GM12878 (cell line): Measurements from ENCODE around the gene SENP8. TPM values are rescaled to one million over a fixed set of nuclear protein-coding genes. Genes with fewer than 3 reads are reported as not detected.
A peak's percentile ranks its signal among the peaks of the same experiment; 100 is the strongest.

Source experiments
- ATAC-seq: fragments of 200-7000 bp; cut with Tn5 transposase; 3 replicates; pipeline ENCODE4 v1.9.1; 2020; ENCODE audit warnings: mild to moderate bottlenecking, moderate library complexity
- Bru-seq: library from RNA; stranded (reverse); fragments of 400-500 nt; gene quantifications from one replicate; lab custom pipeline; 2021; lab: Mats Ljungman, UMichigan
- BruChase-seq, 2 experiments: library from RNA; stranded (reverse); fragments of 400-500 nt; gene quantifications; one replicate each; lab custom pipeline; 2021; lab: Mats Ljungman, UMichigan
- BruUV-seq: library from RNA; stranded (reverse); fragments of 400-500 nt; replicated peaks from 2 replicates; lab custom pipeline; 2021; lab: Mats Ljungman, UMichigan
- CTCF ChIA-PET: fragments of 300-600 bp; sonication (Branson Sonifier 250); formaldehyde crosslinking; extraction: SDS; loops from one replicate; lab custom pipeline; 2021; ENCODE audit warnings: inconsistent platforms; lab: Yijun Ruan, JAX
- POLR2A ChIA-PET: fragments of 350-600 bp; formaldehyde crosslinking; extraction: SDS; loops from one replicate; lab custom pipeline; 2021; ENCODE audit warnings: inconsistent platforms; lab: Charles Lee
- RAD21 ChIA-PET: fragments of 300-600 bp; sonication (Branson Sonifier 250); formaldehyde crosslinking; loops from one replicate; lab custom pipeline; 2023; ENCODE audit warnings: antibody characterized with exemption; ENCODE audit not compliant: unreplicated experiment; lab: Charles Lee
- SMC1A ChIA-PET: fragments of 300-600 bp; sonication (Branson Sonifier 250); formaldehyde crosslinking; loops from one replicate; lab custom pipeline; 2023; ENCODE audit not compliant: unreplicated experiment, uncharacterized antibody; lab: Charles Lee
- DNase-seq: peaks from one replicate; pipeline ENCODE4 v3.0.0-alpha.2; 2011; ENCODE audit warnings: low read depth, low spot score
- FAIRE-seq: peaks from 3 replicates; lab custom pipeline; 2011; peaks lifted over from hg19 to GRCh38; lab: Jason Lieb, UNC
- H2AFZ ChIP-seq: 2 replicates; pipeline ENCODE4 v1.6.0; 2011; ENCODE audit warnings: low read depth, low read length, control low read depth; ENCODE audit not compliant: control insufficient read depth
- H3K27ac ChIP-seq: 2 replicates; pipeline ENCODE4 v1.5.1; 2011; ENCODE audit warnings: control low read depth; ENCODE audit not compliant: control insufficient read depth, insufficient read depth
- H3K27me3 ChIP-seq, 2 experiments: replicated peaks in 1 of 2; 2 replicates each; pipeline versions ENCODE4 v1.6.0 to v1.6.1; 2011; ENCODE audit warnings: low read length in 1 of 2; ENCODE audit not compliant: control insufficient read depth in 2 of 2, insufficient read depth in 2 of 2
- H3K36me3 ChIP-seq, 2 experiments: 2 replicates each; pipeline ENCODE4 v1.5.1; 2011; ENCODE audit warnings: low read length in 1 of 2; ENCODE audit not compliant: control insufficient read depth in 2 of 2, insufficient read depth in 2 of 2
- H3K4me1 ChIP-seq: 2 replicates; pipeline ENCODE4 v1.6.1; 2011; ENCODE audit warnings: mild to moderate bottlenecking, low read length, moderate library complexity, mixed read lengths; ENCODE audit not compliant: control insufficient read depth, insufficient read depth
- H3K4me2 ChIP-seq: 2 replicates; pipeline ENCODE4 v1.6.0; 2011; ENCODE audit warnings: control low read depth; ENCODE audit not compliant: control insufficient read depth, insufficient read depth
- H3K4me3 ChIP-seq: fragments of 200-600 bp; sonication (generic); 2 replicates; pipeline ENCODE4 v1.5.1; 2016
- H3K79me2 ChIP-seq: 2 replicates; pipeline ENCODE4 v1.6.0; 2011; ENCODE audit warnings: low read length; ENCODE audit not compliant: control insufficient read depth, insufficient read depth
- H3K9ac ChIP-seq: 2 replicates; pipeline ENCODE4 v1.8.0; 2011; ENCODE audit warnings: low read length, control low read depth, mixed read lengths; ENCODE audit not compliant: control insufficient read depth, insufficient read depth
- H3K9me3 ChIP-seq: replicated peaks from 3 replicates; pipeline ENCODE4 v1.5.1; 2011; ENCODE audit warnings: mild to moderate bottlenecking, low read length; ENCODE audit not compliant: control insufficient read depth, insufficient read depth
- H4K20me1 ChIP-seq: 2 replicates; pipeline ENCODE4 v1.6.0; 2011; ENCODE audit not compliant: control insufficient read depth, insufficient read depth
- HDGF ChIP-seq: fragments of 450-650 bp; IDR thresholded peaks from 2 replicates; pipeline ENCODE4 v1.6.1; 2016; ENCODE audit warnings: antibody characterized with exemption
- MXI1 ChIP-seq: fragments of 150-350 bp; IDR thresholded peaks from 2 replicates; pipeline ENCODE4 v1.6.1; 2011; ENCODE audit warnings: low read depth, mild to moderate bottlenecking, inconsistent platforms, low read length, improper control_type of control experiment
- NR2C1 ChIP-seq: fragments of 450-650 bp; IDR thresholded peaks from 2 replicates; pipeline ENCODE4 v1.6.1; 2017; ENCODE audit warnings: antibody characterized with exemption, mild to moderate bottlenecking, moderate library complexity
- PAX5 ChIP-seq: IDR thresholded peaks from 2 replicates; pipeline ENCODE4 v1.6.1; 2011; ENCODE audit warnings: low read depth, low read length, borderline replicate concordance
- PML ChIP-seq: IDR thresholded peaks from 2 replicates; pipeline ENCODE4 v1.6.1; 2012; ENCODE audit warnings: low read length, inconsistent platforms
- POLR2A ChIP-seq: IDR thresholded peaks from 2 replicates; pipeline ENCODE4 v1.6.1; 2011; ENCODE audit warnings: low read depth, mild to moderate bottlenecking, low read length
- RAD51 ChIP-seq: fragments of 450-650 bp; IDR thresholded peaks from 2 replicates; pipeline ENCODE4 v1.6.1; 2016; ENCODE audit warnings: moderate library complexity, mild to moderate bottlenecking, inconsistent platforms
- RELA ChIP-seq: fragments of 450-650 bp; IDR thresholded peaks from 2 replicates; pipeline ENCODE4 v1.8.0; 2014; ENCODE audit warnings: borderline replicate concordance; ENCODE audit not compliant: partially characterized antibody
- SMAD5 ChIP-seq: IDR thresholded peaks from 2 replicates; pipeline ENCODE4 v1.6.1; 2016; ENCODE audit warnings: antibody characterized with exemption, low read depth
- SP1 ChIP-seq: IDR thresholded peaks from one replicate; pipeline ENCODE4 v1.6.1; 2011; ENCODE audit warnings: low read depth, low read length
- TAF1 ChIP-seq: IDR thresholded peaks from 2 replicates; pipeline ENCODE4 v1.6.1; 2011; ENCODE audit warnings: mild to moderate bottlenecking, low read depth, low read length, borderline replicate concordance
- WGBS: methylation state at CpG from one replicate; pipeline ENCODE4 v1.1.6; 2016; ENCODE audit warnings: low lambda C conversion rate; ENCODE audit not compliant: insufficient replicate concordance, insufficient coverage; ENCODE audit errors: missing lambda C conversion rate; 5-methylcytosine and 5-hydroxymethylcytosine counted together
- in situ Hi-C: fragments of 300-500 bp; cut with MboI; formaldehyde crosslinking; loops from 9 replicates; pipeline ENCODE4 v1.14.3; 2018; ENCODE audit warnings: mixed read lengths
- intact Hi-C: fragments of 100-400 bp; cut with micrococcal nuclease; formaldehyde crosslinking; loops from one replicate; pipeline ENCODE4 v1.14.2; 2022; ENCODE audit not compliant: unreplicated experiment
- long read RNA-seq, 2 experiments: library from polyadenylated mRNA; unstranded; transcript quantifications; one replicate each; pipeline ENCODE4 v2.0.0, GENCODE V29; 2019 to 2020
- polyA minus RNA-seq, 3 experiments: library from RNA; depleted of rRNA, polyadenylated mRNA; stranded (reverse); fragments of >200 nt; gene quantifications; 2 replicates each; pipeline ENCODE4 v1.2.3, GENCODE V29; 2011
- polyA plus RNA-seq, 11 experiments: library from polyadenylated mRNA; depleted of rRNA in 4 of 11; unstranded in 6 of 11; stranded (reverse) in 5 of 11; fragments of >200 nt; fragmentation: Nextera tagmentation in 4 of 11; fragmentation: Illumina TruSeq in 1 of 11; extraction: Ambion mirVana in 4 of 11; extraction: Trizol in 1 of 11; gene quantifications; 1 replicate in 1 of 11; 2 replicates in 10 of 11; pipeline versions ENCODE4 v1.2.1 to v1.2.3, GENCODE V29; 2011 to 2016; ENCODE audit warnings: inconsistent platforms in 2 of 11, missing spikeins in 2 of 11, low read depth in 1 of 11
- total RNA-seq, 4 experiments: library from RNA; depleted of rRNA in 3 of 4; stranded (reverse); fragments of >200 nt in 3 of 4; fragmentation: Illumina TruSeq in 1 of 4; extraction: Trizol in 1 of 4; gene quantifications; 2 replicates each; pipeline versions ENCODE4 v1.2.1 to v1.2.3, GENCODE V29; 2013 to 2021
- TF ChIP-seq, protein P1 (sequence below): fragments of 450-650 bp; conservative IDR thresholded peaks from 2 replicates; pipeline ENCODE4 v1.6.1; 2017; ENCODE audit warnings: mild to moderate bottlenecking, moderate library complexity
- TF ChIP-seq, protein P2 (sequence below): IDR thresholded peaks from 2 replicates; pipeline ENCODE4 v1.6.1; 2011; ENCODE audit warnings: low read depth, low read length, improper control_type of control experiment, borderline replicate concordance
- TF ChIP-seq, protein P3 (sequence below): IDR thresholded peaks from 2 replicates; pipeline ENCODE4 v1.6.1; 2011; ENCODE audit warnings: low read depth, mild to moderate bottlenecking, low read length, moderate library complexity, borderline replicate concordance; ENCODE audit errors: extremely low read depth

Gene SENP8
- total RNA-seq (2013; cell fraction: nucleolus; rRNA removed): 3.1 and 3.5 TPM in 2 replicates
- total RNA-seq (2014; rRNA removed): 1.5 and 2.0 TPM in 2 replicates
- total RNA-seq (2014; rRNA removed; fragmentation: Illumina TruSeq; extraction: Trizol): 1.3 TPM in 2 replicates
- total RNA-seq (2021): 1.8 and 2.4 TPM in 2 replicates
- polyA plus RNA-seq (2011; ENCODE audit: low read depth): 1.6 TPM
- polyA plus RNA-seq (2011; rRNA removed): 5.2 and 5.6 TPM in 2 replicates
- polyA plus RNA-seq (2011; cell fraction: cytosol; rRNA removed): 2.5 and 3.3 TPM in 2 replicates
- 1.1 and 2.8 TPM in 2 replicates for polyA plus RNA-seq (2011; cell fraction: nucleus; rRNA removed)
- 1.2 and 2.6 TPM in 2 replicates for polyA plus RNA-seq (2012)
- 2.1 and 2.2 TPM in 2 replicates for polyA plus RNA-seq (2014; fragmentation: Illumina TruSeq; extraction: Trizol)
- 1 to 10 TPM; 2.2 to 4.0 TPM for polyA plus RNA-seq (2014; fragmentation: Nextera tagmentation; extraction: Ambion mirVana)
- polyA plus RNA-seq (2014; rRNA removed): 0.87 and 1.3 TPM in 2 replicates
- polyA plus RNA-seq (2016; fragmentation: Nextera tagmentation; extraction: Ambion mirVana): 1 to 10 TPM; 3.7 to 4.2 TPM
- polyA minus RNA-seq (2011; rRNA and poly(A)+ RNA removed): 9.1 and 12.0 TPM in 2 replicates
- polyA minus RNA-seq (2011; cell fraction: cytosol; rRNA and poly(A)+ RNA removed): 4.2 and 6.0 TPM in 2 replicates
- polyA minus RNA-seq (2011; cell fraction: nucleus; rRNA and poly(A)+ RNA removed): 0.85 and 1.4 TPM in 2 replicates
- Bru-seq, nascent RNA: percentile 48 among the genes with signal in this experiment
- percentile 34 among the genes with signal in this experiment for BruChase-seq, experiment 1, labeled RNA remaining after a 6-hour chase
- BruChase-seq, experiment 2, labeled RNA remaining after a 2-hour chase: percentile 40 among the genes with signal in this experiment
- long read RNA-seq, experiment 1, full-length matches to known transcripts: 3 of 3 reads
- long read RNA-seq, experiment 1, partial matches to known transcripts: 0 of 3 reads
- long read RNA-seq, experiment 1, other reads (novel, unspliced or antisense): 0 of 3 reads
- long read RNA-seq, experiment 2, full-length matches to known transcripts: 15 of 16 reads
- long read RNA-seq, experiment 2, partial matches to known transcripts: 0 of 16 reads
- long read RNA-seq, experiment 2, other reads (novel, unspliced or antisense): 1 of 16 reads

DNA sequence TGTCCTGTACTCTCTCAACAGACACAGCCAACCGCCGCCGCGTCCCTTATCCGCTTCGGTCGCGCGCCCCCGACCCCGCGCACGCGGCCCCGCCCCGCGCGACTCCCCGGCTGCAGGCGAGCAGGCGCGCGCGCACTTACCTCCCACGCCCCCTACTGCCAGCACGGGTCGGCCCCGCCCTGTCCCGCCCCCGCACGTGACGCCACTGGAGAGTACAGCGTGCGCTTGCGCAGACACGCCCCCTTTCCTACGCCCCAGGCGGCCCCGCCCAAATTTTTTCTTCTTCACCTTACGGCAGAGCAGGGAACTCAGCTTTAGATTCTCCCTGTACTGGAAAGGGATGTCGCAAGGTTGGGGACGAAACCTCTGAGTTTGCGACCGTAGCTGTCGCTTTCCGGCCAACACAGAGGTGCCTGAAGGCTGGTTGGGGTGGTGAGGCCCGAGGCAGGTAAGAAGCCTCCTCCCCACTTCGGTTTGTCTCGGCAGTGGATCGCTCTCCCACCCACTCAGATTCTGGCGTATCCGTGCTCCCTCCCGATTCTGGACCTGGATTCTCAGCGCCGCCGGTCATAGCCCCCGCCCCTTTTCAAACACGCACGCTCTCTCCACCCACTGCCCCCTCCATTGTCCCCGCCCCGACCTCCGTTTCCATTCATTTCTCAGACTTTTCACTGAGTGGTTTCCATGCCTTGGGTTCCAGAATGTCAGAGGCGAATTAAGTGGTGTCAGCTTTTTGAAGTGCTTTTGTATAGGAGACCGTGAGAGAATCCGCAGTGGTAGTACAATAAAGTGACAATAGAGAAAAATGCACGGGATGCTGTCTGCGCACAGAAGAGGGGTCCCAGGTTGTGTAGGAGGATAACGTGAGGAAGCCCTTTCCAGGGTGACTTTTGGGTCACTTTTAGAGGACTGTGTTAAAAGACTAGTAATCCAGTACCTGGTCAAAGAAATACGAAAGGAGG is at the start of gene SENP8, which contains the start of gene MYO9A:
TSS of gene SENP8 (plus strand) at position 387 of the 962 bp plus-strand sequence. CDS start 21,221 bp downstream, outside the sequence.
TSS of gene MYO9A (minus strand) at position 134 of the 962 bp plus-strand sequence. CDS start 71,587 bp downstream, outside the sequence.
- intact Hi-C loops (loop anchor here (1.0 kb wide), 1 partner anchor 23 kb away; no protein-coding TSS in a partner anchor), in situ Hi-C loops (no loop called here)
- SMC1A ChIA-PET: interaction anchor here (0.8 to 1.4 kb wide), 6 partner anchors 9 to 281 kb away, joined by 3 to 8 read pairs (median 3); no protein-coding TSS in a partner anchor
- RAD21 ChIA-PET: interaction anchor here (0.9 to 1.8 kb wide), 4 partner anchors 9 to 23 kb away, joined by 4 to 11 read pairs (median 6); no protein-coding TSS in a partner anchor
- POLR2A ChIA-PET: interaction anchor here (0.6 to 2.3 kb wide), 7 partner anchors 10 to 109 kb away, joined by 3 to 9 read pairs (median 4); no protein-coding TSS in a partner anchor
- FAIRE-seq (peak; percentile 98), DNase-seq (peak; percentile 96), ATAC-seq (peak; percentile 78)
- Histone ChIP-seq H3K4me2 (peak within 1 kb of the TSS; percentile 99), H4K20me1 (no peaks in the 10 kb centered on the region), H3K27me3 (no peaks in the 10 kb centered on the region), H3K4me3 (peak within 1 kb of the TSS; percentile 94), H3K36me3 (no peaks in the 10 kb centered on the region), H3K4me1 (peaks cover 8% of the 10 kb centered on the region), H3K27ac (peak within 1 kb of the TSS; percentile 91), H3K9me3 (no peaks in the 10 kb centered on the region), H3K79me2 (peaks cover 18% of the 10 kb centered on the region), H2AFZ (peak within 1 kb of the TSS; percentile 99), H3K9ac (peak within 1 kb of the TSS; percentile 93)
- WGBS: under 1% methylated on average over 48 of the region's 69 CpGs
- TSS peak; percentile 85 for BruUV-seq
- CTCF ChIA-PET: interaction anchor here (0.9 to 2.6 kb wide), 4 partner anchors 15 to 337 kb away, joined by 3 to 8 read pairs (median 5); no protein-coding TSS in a partner anchor
- TF ChIP-seq, protein P1, sequence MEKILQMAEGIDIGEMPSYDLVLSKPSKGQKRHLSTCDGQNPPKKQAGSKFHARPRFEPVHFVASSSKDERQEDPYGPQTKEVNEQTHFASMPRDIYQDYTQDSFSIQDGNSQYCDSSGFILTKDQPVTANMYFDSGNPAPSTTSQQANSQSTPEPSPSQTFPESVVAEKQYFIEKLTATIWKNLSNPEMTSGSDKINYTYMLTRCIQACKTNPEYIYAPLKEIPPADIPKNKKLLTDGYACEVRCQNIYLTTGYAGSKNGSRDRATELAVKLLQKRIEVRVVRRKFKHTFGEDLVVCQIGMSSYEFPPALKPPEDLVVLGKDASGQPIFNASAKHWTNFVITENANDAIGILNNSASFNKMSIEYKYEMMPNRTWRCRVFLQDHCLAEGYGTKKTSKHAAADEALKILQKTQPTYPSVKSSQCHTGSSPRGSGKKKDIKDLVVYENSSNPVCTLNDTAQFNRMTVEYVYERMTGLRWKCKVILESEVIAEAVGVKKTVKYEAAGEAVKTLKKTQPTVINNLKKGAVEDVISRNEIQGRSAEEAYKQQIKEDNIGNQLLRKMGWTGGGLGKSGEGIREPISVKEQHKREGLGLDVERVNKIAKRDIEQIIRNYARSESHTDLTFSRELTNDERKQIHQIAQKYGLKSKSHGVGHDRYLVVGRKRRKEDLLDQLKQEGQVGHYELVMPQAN: peak; percentile 69; the same call in 1 of the 2 replicates
- peak; percentile 86 for TF ChIP-seq POLR2A
- peak; percentile 36; the same call in 1 of the 2 replicates for TF ChIP-seq SMAD5
- 0 out of 2 replicates have a peak, but pooled peaks have one; percentile 31 for TF ChIP-seq PAX5
- TF ChIP-seq PML: peak; percentile 78
- TF ChIP-seq HDGF: peak; percentile 83
- TF ChIP-seq, protein P2, sequence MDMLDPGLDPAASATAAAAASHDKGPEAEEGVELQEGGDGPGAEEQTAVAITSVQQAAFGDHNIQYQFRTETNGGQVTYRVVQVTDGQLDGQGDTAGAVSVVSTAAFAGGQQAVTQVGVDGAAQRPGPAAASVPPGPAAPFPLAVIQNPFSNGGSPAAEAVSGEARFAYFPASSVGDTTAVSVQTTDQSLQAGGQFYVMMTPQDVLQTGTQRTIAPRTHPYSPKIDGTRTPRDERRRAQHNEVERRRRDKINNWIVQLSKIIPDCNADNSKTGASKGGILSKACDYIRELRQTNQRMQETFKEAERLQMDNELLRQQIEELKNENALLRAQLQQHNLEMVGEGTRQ: peak; percentile 78
- peak; percentile 78 for TF ChIP-seq SP1
- TF ChIP-seq NR2C1: peak; percentile 26; the same call in 1 of the 2 replicates
- TF ChIP-seq, protein P3, sequence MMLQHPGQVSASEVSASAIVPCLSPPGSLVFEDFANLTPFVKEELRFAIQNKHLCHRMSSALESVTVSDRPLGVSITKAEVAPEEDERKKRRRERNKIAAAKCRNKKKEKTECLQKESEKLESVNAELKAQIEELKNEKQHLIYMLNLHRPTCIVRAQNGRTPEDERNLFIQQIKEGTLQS: peak; percentile 68; the same call in 1 of the 2 replicates
- TF ChIP-seq MXI1: peak; percentile 52
- peak; percentile 64; the same call in 1 of the 2 replicates for TF ChIP-seq TAF1
- TF ChIP-seq RELA: peak; percentile 64
- peak; percentile 81; the same call in 1 of the 2 replicates for TF ChIP-seq RAD51
